Measurements from ENCODE around the gene LLGL2. TPM values are rescaled to one million over a fixed set of nuclear protein-coding genes. Genes with fewer than 3 reads are reported as not detected.

Gene LLGL2
- polyA plus RNA-seq, 2 donors, result 71.6 to 139 TPM

DNA sequence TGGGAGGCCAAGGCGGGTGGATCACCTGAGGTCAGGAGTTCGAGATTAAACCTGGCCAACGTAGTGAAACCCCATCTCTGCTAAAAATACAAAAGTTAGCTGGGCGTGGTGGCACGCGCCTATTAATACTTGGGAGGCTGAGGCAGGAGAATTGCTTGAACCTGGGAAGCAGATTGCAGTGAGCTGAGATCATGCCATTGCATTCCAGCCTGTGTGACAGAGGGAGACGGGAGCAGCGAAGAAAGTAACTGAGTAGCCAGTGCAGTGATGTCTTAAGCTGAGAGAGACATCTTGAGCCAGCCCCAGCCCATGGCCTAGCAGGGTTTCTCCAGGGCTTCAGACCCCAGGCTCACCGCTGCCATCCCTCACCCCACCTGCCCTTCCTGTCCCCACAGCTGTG is 97.9 kb downstream of the LLGL2 start:
- Histone ChIP-seq H3K4me3 (ENCODE audit: low read depth in 1 of 2, low read length in 2 of 2) (no peak overlapping the region), H3K27me3 (ENCODE audit: control insufficient read depth in 1 of 2, insufficient read depth in 2 of 2, low read length in 2 of 2) (no peaks in the 10 kb centered on the region), H3K9me3 (ENCODE audit: control insufficient read depth in 2 of 2, insufficient read depth in 1 of 2, low read depth in 1 of 2, low read length in 1 of 2) (no peaks in the 10 kb centered on the region), H3K27ac (ENCODE audit: low read depth in 2 of 2, low read length in 1 of 2) (no peak overlapping the region), H3K36me3 (ENCODE audit: control insufficient read depth in 2 of 2, insufficient read depth in 2 of 2, low read length in 1 of 2) (peaks cover 0 to 36% of the 10 kb centered on the region in 2 donors), H3K4me1 (ENCODE audit: control insufficient read depth in 2 of 2, insufficient read depth in 2 of 2, low read length in 1 of 2) (no peaks in the 10 kb centered on the region)
- WGBS, 2 donors, result 85 to 91% methylated on average over 9 of the region's 9 CpGs

DNA sequence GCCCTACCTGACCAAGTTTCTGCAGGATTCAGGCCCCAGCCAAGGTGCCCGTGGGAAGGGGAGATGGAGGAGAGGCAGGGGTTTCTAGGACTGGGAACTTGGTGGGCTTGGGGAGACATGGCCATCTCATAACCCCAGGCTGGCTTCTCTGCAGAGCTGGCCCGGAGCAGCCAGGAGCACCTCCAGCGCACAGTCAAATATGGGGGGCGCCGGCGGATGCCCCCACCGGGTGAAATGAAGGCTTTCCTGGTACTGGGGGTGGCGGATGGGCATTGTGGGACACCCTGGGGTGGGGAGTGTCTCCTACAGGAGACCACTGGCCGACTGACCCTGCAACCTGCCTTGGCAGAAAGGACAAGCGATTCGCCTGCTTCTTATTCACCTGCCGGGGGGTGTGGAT is 98.5 kb downstream of the LLGL2 start:
- 88 to 91% methylated on average over 12 of the region's 12 CpGs for WGBS, 2 donors
- no peaks in the 10 kb centered on the region for H3K27me3 ChIP-seq (ENCODE audit: control insufficient read depth in 1 of 2, insufficient read depth in 2 of 2, low read length in 2 of 2)
- no peaks in the 10 kb centered on the region for H3K9me3 ChIP-seq (ENCODE audit: control insufficient read depth in 2 of 2, insufficient read depth in 1 of 2, low read depth in 1 of 2, low read length in 1 of 2)
- no peaks in the 10 kb centered on the region for H3K4me1 ChIP-seq (ENCODE audit: control insufficient read depth in 2 of 2, insufficient read depth in 2 of 2, low read length in 1 of 2)
- peaks cover 0 to 42% of the 10 kb centered on the region in 2 donors for H3K36me3 ChIP-seq (ENCODE audit: control insufficient read depth in 2 of 2, insufficient read depth in 2 of 2, low read length in 1 of 2)
- no peak overlapping the region for H3K4me3 ChIP-seq (ENCODE audit: low read depth in 1 of 2, low read length in 2 of 2)
- no peak overlapping the region for H3K27ac ChIP-seq (ENCODE audit: low read depth in 2 of 2, low read length in 1 of 2)

Other genes starting within 250 kb of the LLGL2 start
- gene SLC25A19, start 236.3 kb upstream of the LLGL2 start, polyA plus RNA-seq, result 1 to 10 TPM; 7.8 to 9.3 TPM
- gene GRB2, start 120.0 kb upstream of the LLGL2 start, polyA plus RNA-seq, result 10 to 100 TPM; 23.2 to 36.6 TPM
- 10 to 100 TPM; 26.4 to 38.9 TPM for gene TMEM94, start 69.1 kb upstream of the LLGL2 start, polyA plus RNA-seq
- 10 to 100 TPM in 1 of 2 donors, 1 to 10 TPM in 1; 6.3 to 10.5 TPM for gene CASKIN2, start 10.2 kb upstream of the LLGL2 start, polyA plus RNA-seq
- gene TSEN54, start 9.2 kb upstream of the LLGL2 start, polyA plus RNA-seq, result 10 to 100 TPM; 25.1 to 31.5 TPM
- gene MYO15B, start 62.1 kb downstream of the LLGL2 start, polyA plus RNA-seq, result 10 to 100 TPM; 27.8 to 89.5 TPM
- 10 to 100 TPM; 33.9 to 37.3 TPM for gene SMIM5, start 107.7 kb downstream of the LLGL2 start, polyA plus RNA-seq
- 100 to 1,000 TPM in 1 of 2 donors, 10 to 100 TPM in 1; 46.9 to 136 TPM for gene RECQL5, start 141.5 kb downstream of the LLGL2 start, polyA plus RNA-seq
- 10 to 100 TPM; 63.4 to 68.4 TPM for gene SAP30BP, start 141.6 kb downstream of the LLGL2 start, polyA plus RNA-seq
- 10 to 100 TPM; 48.4 to 63.2 TPM for gene ITGB4, start 195.8 kb downstream of the LLGL2 start, polyA plus RNA-seq
- 10 to 100 TPM; 27.9 to 29.5 TPM for gene GALK1, start 239.5 kb downstream of the LLGL2 start, polyA plus RNA-seq